ENCODE measurements around the gene RAPGEF4. TPM values are rescaled to one million over a fixed set of nuclear protein-coding genes. Genes with fewer than 3 reads are reported as not detected.

RAPGEF4 gene
- total RNA-seq, 8 experiments from 2014 or later, result 0.51 to 19.3 (median 7.4) TPM

DNA sequence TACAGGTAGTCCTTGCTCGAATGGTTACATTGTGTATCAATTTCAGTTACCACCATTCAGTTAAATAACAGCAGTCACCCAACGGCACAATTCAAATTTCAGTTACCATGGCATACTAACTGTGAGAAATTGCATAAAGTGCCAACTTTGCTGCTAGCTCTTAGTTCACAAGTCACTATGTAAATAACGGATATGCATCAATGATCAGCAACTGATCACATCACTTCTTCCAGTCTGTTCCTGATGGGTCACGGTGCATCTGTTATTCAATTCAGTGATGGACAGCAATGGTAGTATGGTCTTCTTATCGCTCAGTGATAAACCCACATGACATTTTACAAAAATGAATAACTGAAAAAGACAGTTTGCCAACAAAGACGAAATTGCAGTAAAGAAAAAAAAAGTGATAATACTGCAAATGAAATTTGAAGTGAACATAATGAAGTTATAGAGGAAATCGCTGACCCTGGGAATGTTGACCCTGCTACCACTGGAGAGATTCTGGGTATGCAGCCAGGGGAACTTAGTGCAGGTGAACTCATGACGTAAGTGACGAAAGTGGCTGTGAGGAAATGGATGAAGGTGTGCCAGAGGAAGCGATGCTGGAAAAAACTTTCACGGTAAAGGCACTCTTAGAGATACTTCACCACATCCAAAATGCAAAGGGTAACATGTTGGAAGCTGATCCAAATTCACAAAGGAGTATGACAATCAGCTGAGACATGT lies 25.9 kb upstream of the RAPGEF4 start:
- in situ Hi-C loops (cut with MboI; ENCODE audit: low pct_unique_long_range_greater_than_20kb in 2 of 9, low sequenced_read_pairs in 9 of 9, unreplicated experiment in 9 of 9), result loop anchor here in 1 of 9 experiments (10.0 kb wide), 1 partner anchor 105 kb away; no protein-coding TSS in a partner anchor
- no peak for ATAC-seq (replicated peaks in 6 of 8)
- Histone ChIP-seq H3K4me3 (no peak overlapping the region), H3K27ac (no peak overlapping the region), H3K4me1 (replicated peaks in 1 of 2) (no peaks in the 10 kb centered on the region)
- WGBS, 10 experiments, result 57 to 89% (median 85%) methylated on average over 5 to 11 of the region's 11 CpGs

- Histone ChIP-seq H3K27ac (no peak overlapping the region), H3K4me1 (replicated peaks in 1 of 2) (no peaks in the 10 kb centered on the region), H3K4me3 (no peak overlapping the region)
- 0 to 100% (median 44%) methylated on average over 1 to 2 of the region's 2 CpGs; no CpG with 5 or more reads in 3 of the 10 experiments for WGBS, 10 experiments
- in situ Hi-C loops (cut with MboI; ENCODE audit: low pct_unique_long_range_greater_than_20kb in 2 of 9, low sequenced_read_pairs in 9 of 9, unreplicated experiment in 9 of 9), result no loop called here
- peak in 6 of 8 experiments; percentile 47 to 91 (median 65) for ATAC-seq (replicated peaks in 6 of 8)
Measured at GRCh38 chr2:172710584-172711047, 25.0 kb upstream of the RAPGEF4 start.

- in situ Hi-C loops (cut with MboI; ENCODE audit: low pct_unique_long_range_greater_than_20kb in 2 of 9, low sequenced_read_pairs in 9 of 9, unreplicated experiment in 9 of 9), result no loop called here
- ATAC-seq (replicated peaks in 6 of 8), result no peak
- Histone ChIP-seq H3K4me3 (no peak overlapping the region), H3K27ac (no peak overlapping the region), H3K4me1 (replicated peaks in 1 of 2) (no peaks in the 10 kb centered on the region)
- WGBS, 10 experiments, result 40 to 100% (median 80%) methylated on average over 1 of the region's 1 CpG; no CpG with 5 or more reads in 3 of the 10 experiments
Measured at GRCh38 chr2:172711110-172711509, 24.5 kb upstream of the RAPGEF4 start.

DNA sequence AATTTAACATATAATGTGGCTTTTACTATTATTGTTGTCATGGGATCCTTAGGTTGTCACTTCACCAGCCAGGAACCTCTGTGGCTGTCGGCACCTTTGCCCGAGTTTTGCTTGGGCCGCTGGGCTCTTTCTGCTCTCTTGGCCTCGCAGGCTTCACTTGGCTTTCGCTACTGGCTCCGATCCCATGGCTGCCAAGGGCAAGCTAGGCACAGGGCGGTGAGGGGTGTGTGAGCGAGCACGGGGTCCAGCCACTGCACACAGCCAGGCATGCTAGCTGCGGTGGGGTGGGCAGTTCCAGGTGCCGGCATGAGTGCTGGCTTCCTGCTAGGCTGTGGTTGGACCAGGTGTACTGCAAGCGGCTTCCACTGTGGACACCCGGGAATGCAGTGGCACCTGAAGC lies 23.4 kb upstream of the RAPGEF4 start:
- in situ Hi-C loops (cut with MboI; ENCODE audit: low pct_unique_long_range_greater_than_20kb in 2 of 9, low sequenced_read_pairs in 9 of 9, unreplicated experiment in 9 of 9), result no loop called here
- 40 to 100% (median 94%) methylated on average over 1 to 8 of the region's 13 CpGs; no CpG with 5 or more reads in 2 of the 10 experiments for WGBS, 10 experiments
- H3K4me3 ChIP-seq, result no peak overlapping the region
- ATAC-seq (replicated peaks in 6 of 8), result no peak
- no peaks in the 10 kb centered on the region for H3K4me1 ChIP-seq (replicated peaks in 1 of 2)
- no peak overlapping the region for H3K27ac ChIP-seq

GRCh38 chr2:172713365-172713875 lies 22.2 kb upstream of the RAPGEF4 start:
- H3K27ac ChIP-seq, result no peak overlapping the region
- H3K4me1 ChIP-seq (replicated peaks in 1 of 2), result no peaks in the 10 kb centered on the region
- in situ Hi-C loops (cut with MboI; ENCODE audit: low pct_unique_long_range_greater_than_20kb in 2 of 9, low sequenced_read_pairs in 9 of 9, unreplicated experiment in 9 of 9), result no loop called here
- ATAC-seq (replicated peaks in 6 of 8), result no peak
- 42 to 84% (median 70%) methylated on average over 1 to 5 of the region's 16 CpGs; no CpG with 5 or more reads in 6 of the 10 experiments for WGBS, 10 experiments
- H3K4me3 ChIP-seq, result no peak overlapping the region

DNA sequence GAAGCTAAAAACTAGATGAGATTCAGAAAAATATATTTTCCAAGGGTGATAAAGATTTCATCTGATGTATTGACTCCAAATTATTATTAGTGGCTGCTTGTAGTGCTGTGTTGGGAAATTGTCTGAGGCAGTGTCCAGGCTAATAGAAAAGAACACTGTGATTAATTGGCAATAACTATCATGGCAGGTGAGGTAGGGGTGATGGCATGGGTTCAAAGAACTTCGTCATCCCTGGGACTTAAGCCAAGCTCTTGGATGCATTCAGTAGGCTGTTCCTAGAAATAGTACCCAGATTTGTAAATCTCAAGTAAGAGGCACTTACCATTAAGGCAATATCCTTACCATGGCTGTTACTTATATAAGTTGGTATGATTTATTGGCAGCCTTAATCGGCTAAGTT lies 13.2 kb upstream of the RAPGEF4 start:
- Histone ChIP-seq H3K4me3 (no peak overlapping the region), H3K27ac (no peak overlapping the region), H3K4me1 (replicated peaks in 1 of 2) (peaks cover 7% of the 10 kb centered on the region in 2 donors)
- ATAC-seq (replicated peaks in 6 of 8), result peak in 1 of 8 experiments; percentile 34
- WGBS, 10 experiments, result 17 to 100% (median 83%) methylated on average over 1 to 2 of the region's 2 CpGs; no CpG with 5 or more reads in 1 of the 10 experiments
- in situ Hi-C loops (cut with MboI; ENCODE audit: low pct_unique_long_range_greater_than_20kb in 2 of 9, low sequenced_read_pairs in 9 of 9, unreplicated experiment in 9 of 9), result no loop called here

GRCh38 chr2:172723286-172723685 lies 12.4 kb upstream of the RAPGEF4 start:
- peaks cover 7% of the 10 kb centered on the region in 2 donors for H3K4me1 ChIP-seq (replicated peaks in 1 of 2)
- no peak for ATAC-seq (replicated peaks in 6 of 8)
- in situ Hi-C loops (cut with MboI; ENCODE audit: low pct_unique_long_range_greater_than_20kb in 2 of 9, low sequenced_read_pairs in 9 of 9, unreplicated experiment in 9 of 9), result no loop called here
- H3K27ac ChIP-seq, result no peak overlapping the region
- H3K4me3 ChIP-seq, result no peak overlapping the region

GRCh38 chr2:172724724-172725123 lies 10.9 kb upstream of the RAPGEF4 start:
- Histone ChIP-seq H3K4me1 (replicated peaks in 1 of 2) (peaks cover 7% of the 10 kb centered on the region in 2 donors), H3K27ac (no peak overlapping the region), H3K4me3 (no peak overlapping the region)
- in situ Hi-C loops (cut with MboI; ENCODE audit: low pct_unique_long_range_greater_than_20kb in 2 of 9, low sequenced_read_pairs in 9 of 9, unreplicated experiment in 9 of 9), result no loop called here
- 52 to 100% (median 86%) methylated on average over 2 to 4 of the region's 4 CpGs; no CpG with 5 or more reads in 2 of the 10 experiments for WGBS, 10 experiments
- no peak for ATAC-seq (replicated peaks in 6 of 8)

GRCh38 chr2:172725284-172725683 lies 10.4 kb upstream of the RAPGEF4 start:
- 50 to 100% (median 85%) methylated on average over 1 to 2 of the region's 2 CpGs for WGBS, 10 experiments
- H3K27ac ChIP-seq, result no peak overlapping the region
- ATAC-seq (replicated peaks in 6 of 8), result no peak
- H3K4me3 ChIP-seq, result no peak overlapping the region
- in situ Hi-C loops (cut with MboI; ENCODE audit: low pct_unique_long_range_greater_than_20kb in 2 of 9, low sequenced_read_pairs in 9 of 9, unreplicated experiment in 9 of 9), result no loop called here
- peaks cover 7% of the 10 kb centered on the region in 2 donors for H3K4me1 ChIP-seq (replicated peaks in 1 of 2)

DNA sequence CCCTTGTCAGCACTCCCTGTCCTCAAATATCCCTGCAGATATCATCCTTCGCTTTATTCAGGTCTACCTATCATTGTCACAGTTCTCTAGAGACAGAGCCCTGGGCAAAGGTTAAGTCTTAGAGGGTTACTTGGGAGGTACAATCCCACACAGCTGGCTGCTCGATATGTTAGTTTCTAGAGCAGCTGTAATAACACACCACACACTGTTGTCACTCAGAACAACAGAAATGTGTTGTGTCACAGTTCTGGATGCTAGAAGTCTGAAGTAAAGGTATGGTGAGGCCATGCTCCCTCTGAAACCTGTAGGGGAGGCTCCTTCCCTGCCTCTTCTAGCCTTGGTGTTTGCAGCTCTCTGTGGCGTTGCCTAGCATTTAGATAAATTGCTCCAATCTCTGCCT lies 9.9 kb upstream of the RAPGEF4 start:
- ATAC-seq (replicated peaks in 6 of 8), result no peak
- no peak overlapping the region for H3K27ac ChIP-seq
- H3K4me1 ChIP-seq (replicated peaks in 1 of 2), result peaks cover 7% of the 10 kb centered on the region in 2 donors
- 0 to 100% (median 73%) methylated on average over 1 to 3 of the region's 3 CpGs; no CpG with 5 or more reads in 3 of the 10 experiments for WGBS, 10 experiments
- H3K4me3 ChIP-seq, result no peak overlapping the region
- in situ Hi-C loops (cut with MboI; ENCODE audit: low pct_unique_long_range_greater_than_20kb in 2 of 9, low sequenced_read_pairs in 9 of 9, unreplicated experiment in 9 of 9), result no loop called here

- peak in 4 of 8 experiments; percentile 26 to 74 (median 54) for ATAC-seq (replicated peaks in 6 of 8)
- in situ Hi-C loops (cut with MboI; ENCODE audit: low pct_unique_long_range_greater_than_20kb in 2 of 9, low sequenced_read_pairs in 9 of 9, unreplicated experiment in 9 of 9), result no loop called here
- Histone ChIP-seq H3K4me3 (no peak overlapping the region), H3K27ac (peak overlapping the region in 1 of 2 donors; percentile 29), H3K4me1 (replicated peaks in 1 of 2) (peaks cover 7% of the 10 kb centered on the region in 2 donors)
- WGBS, 10 experiments, result 68 to 100% (median 78%) methylated on average over 1 to 7 of the region's 8 CpGs; no CpG with 5 or more reads in 2 of the 10 experiments
Measured at GRCh38 chr2:172726172-172726735, 9.4 kb upstream of the RAPGEF4 start.

- peaks cover 6 to 7% of the 10 kb centered on the region in 2 donors for H3K4me1 ChIP-seq (replicated peaks in 1 of 2)
- 50 to 100% (median 91%) methylated on average over 1 to 2 of the region's 2 CpGs; no CpG with 5 or more reads in 3 of the 10 experiments for WGBS, 10 experiments
- no peak for ATAC-seq (replicated peaks in 6 of 8)
- in situ Hi-C loops (cut with MboI; ENCODE audit: low pct_unique_long_range_greater_than_20kb in 2 of 9, low sequenced_read_pairs in 9 of 9, unreplicated experiment in 9 of 9), result no loop called here
- H3K4me3 ChIP-seq, result no peak overlapping the region
- H3K27ac ChIP-seq, result no peak overlapping the region
Measured at GRCh38 chr2:172730411-172730810, 5.2 kb upstream of the RAPGEF4 start.

Measured in motor neuron (in vitro differentiated cells).